Muscle of back (tissue), 13 donors: Measurements from ENCODE around the gene TMC8. TPM values are rescaled to one million over a fixed set of nuclear protein-coding genes. Genes with fewer than 3 reads are reported as not detected.

Source experiments
- DNase-seq, 3 donors: peaks; one replicate each; pipeline versions ENCODE4 v3.0.0 to v3.0.0-alpha.2; 2013
- long read RNA-seq, 9 donors: transcript quantifications; one replicate each; lab custom pipeline, GENCODE V29; 2026
- polyA plus RNA-seq, 10 donors: library from polyadenylated mRNA; unstranded; fragments of 120-200 nt; gene quantifications; one replicate each; pipeline ENCODE4 v1.2.1, GENCODE V29; 2013; ENCODE audit not compliant: insufficient read length in 10 of 10

The TMC8 gene, protein sequence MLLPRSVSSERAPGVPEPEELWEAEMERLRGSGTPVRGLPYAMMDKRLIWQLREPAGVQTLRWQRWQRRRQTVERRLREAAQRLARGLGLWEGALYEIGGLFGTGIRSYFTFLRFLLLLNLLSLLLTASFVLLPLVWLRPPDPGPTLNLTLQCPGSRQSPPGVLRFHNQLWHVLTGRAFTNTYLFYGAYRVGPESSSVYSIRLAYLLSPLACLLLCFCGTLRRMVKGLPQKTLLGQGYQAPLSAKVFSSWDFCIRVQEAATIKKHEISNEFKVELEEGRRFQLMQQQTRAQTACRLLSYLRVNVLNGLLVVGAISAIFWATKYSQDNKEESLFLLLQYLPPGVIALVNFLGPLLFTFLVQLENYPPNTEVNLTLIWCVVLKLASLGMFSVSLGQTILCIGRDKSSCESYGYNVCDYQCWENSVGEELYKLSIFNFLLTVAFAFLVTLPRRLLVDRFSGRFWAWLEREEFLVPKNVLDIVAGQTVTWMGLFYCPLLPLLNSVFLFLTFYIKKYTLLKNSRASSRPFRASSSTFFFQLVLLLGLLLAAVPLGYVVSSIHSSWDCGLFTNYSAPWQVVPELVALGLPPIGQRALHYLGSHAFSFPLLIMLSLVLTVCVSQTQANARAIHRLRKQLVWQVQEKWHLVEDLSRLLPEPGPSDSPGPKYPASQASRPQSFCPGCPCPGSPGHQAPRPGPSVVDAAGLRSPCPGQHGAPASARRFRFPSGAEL
- 10 to 100 TPM in 1 of 10 donors, 1 to 10 TPM in 9; 1.9 to 14.0 (median 3.0) TPM for polyA plus RNA-seq
- long read RNA-seq, donor 1 = 0 reads
- long read RNA-seq, donor 2 = 0 reads
- long read RNA-seq, donor 3 = 0 reads
- long read RNA-seq, donor 4 = 0 reads
- long read RNA-seq, donor 5 = 0 reads
- long read RNA-seq, donor 6 = 0 reads
- long read RNA-seq, donor 7 = 0 reads
- long read RNA-seq, donor 8 = 0 reads
- long read RNA-seq, donor 9 = 0 reads

- peak in 1 of 3 donors; percentile 55 for DNase-seq
These were observed at the start of gene TMC8 for GRCh38 chr17:78130437-78131101. Gene TMC8 (plus strand): TSS chr17:78130771. CDS start chr17:78131589, 818 bp downstream.

DNA sequence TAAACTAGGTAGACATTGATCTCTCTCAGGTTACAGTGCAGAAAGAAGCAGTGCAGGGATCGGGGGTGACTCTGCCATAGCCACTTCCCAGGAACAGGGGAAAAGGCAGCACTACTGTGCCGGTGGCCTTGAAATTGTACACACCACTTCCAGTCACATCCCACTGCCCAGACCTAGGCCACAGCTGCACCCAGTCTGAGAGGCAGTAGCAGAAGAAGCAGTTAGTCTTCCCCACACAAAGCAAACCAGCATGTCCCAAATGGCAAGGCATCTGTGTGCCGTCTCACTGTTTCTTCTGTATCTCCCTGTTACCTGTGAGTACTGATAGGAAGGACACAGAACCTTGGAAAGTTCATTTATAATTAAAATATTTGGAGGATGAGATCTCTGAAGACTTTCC lies 49.0 kb upstream of the TMC8 start:
- DNase-seq = no peak

- peak in 2 of 3 donors; percentile 19 to 55 for DNase-seq
These were observed 48.2 kb upstream of the TMC8 start for GRCh38 chr17:78082355-78082872.

DNA sequence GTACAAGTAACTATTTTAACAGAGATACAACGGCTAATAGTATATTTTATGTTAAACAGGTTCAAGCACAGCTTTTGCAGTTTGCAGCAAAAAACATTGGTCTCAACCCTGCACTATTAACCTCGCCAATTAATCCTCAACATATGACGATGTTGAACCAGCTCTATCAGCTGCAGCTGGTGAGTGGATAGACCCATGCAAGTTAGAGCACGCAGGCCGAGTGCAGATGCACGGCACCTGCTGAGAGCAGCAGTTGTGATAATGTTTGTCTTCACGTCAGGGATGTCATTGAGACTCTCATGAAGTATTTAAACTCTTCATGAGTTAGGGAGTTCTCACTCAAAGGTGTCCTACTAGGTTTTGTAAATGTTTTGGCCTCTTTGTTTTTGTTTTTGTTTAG lies 47.6 kb upstream of the TMC8 start:
- peak in 2 of 3 donors; percentile 41 to 52 for DNase-seq

GRCh38 chr17:78086740-78087139 lies 43.8 kb upstream of the TMC8 start:
- DNase-seq = no peak

DNA sequence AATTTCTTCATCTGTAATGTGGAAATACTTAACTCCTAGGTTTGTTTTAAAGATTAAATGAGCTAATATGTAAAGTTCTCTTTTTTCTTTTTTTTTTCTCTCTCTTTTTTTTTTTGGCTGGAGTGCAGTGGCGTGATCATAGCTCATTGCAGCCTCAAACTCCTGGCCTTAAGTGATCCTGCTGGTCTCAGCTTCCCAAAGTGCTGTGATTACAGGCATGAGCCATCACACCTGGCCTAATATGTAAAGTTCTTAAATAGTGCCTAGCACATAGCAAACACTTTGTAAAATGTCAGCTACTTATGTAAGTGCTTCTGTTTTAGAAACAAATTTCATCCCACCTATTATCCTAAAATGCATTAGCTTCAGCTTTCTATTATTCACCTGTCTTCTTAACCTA lies 42.0 kb upstream of the TMC8 start:
- DNase-seq = no peak

DNA sequence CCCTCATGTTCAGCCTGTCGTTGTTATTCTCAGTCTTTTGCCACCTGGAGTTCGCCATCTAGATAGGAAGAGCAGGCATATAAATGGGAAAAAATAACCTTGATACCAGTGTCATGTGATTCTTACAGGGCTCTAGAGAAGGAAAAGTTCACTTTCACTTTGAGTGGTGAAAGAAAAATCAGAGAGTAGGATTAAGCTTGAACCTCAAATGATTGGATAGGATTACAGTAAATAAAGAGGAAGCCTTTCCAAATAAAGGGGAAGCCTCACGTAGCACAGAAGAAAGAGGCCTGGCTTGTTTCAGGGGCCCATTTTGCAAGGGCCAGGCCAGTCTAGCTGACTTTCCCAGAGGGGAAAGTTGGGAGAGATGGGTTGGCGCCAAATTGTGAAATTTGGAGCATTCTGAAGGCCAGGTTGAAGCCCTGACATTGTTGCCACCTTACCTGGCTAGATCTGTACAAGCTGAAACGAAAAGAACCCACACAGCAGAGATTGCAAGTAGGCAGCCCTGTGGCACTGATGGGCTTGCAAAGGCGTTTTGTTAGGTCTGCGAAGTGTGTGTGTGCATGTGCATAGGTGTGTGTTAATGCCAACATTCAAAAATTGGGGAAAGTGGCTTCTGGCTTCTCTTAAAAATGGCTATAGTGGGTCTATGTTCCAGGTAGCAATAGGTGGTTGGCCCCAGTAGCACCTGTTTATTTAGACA lies 40.8 kb upstream of the TMC8 start:
- no peak for DNase-seq

DNA sequence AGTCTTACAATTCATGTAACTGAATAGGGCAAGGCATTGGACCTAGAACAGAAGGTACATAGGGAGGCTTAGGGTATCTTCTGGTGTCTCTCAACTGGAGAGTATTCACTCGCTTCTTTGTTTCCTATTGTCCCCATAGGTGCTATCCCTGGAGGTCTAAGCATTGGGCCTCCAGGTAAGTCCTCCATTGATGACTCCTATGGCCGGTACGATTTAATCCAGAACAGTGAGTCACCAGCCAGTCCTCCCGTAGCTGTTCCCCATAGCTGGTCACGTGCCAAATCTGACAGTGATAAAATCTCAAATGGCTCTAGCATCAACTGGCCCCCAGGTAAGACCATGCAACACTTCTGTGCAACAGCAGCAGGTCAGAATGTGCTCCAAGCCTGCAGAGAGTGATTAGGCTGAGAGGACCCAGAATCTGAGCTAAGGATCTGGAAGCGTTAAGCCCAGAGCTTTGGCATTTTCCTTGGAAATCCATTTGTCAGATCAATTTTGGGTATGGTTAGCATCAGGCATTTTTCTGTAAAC lies 37.7 kb upstream of the TMC8 start:
- no peak for DNase-seq

DNA sequence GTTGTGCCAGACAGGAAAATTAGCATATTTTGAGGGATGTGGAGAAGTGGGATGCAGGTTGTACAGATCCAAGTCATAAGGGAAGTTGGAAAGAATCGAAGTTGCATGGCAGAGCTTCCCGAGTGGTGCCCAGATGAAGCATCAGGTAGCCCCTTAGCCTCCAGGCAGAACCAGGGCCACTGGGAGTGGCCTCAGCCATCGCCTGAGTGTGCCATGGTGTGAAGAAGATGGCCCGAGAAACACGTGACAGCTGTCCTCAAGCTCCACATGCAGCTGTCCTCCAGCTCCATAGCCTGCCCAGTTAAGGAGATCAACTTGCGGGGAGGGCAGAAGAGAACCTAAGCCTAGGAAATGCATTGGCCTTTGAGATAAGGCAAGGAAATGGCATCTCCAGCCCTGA lies 35.5 kb upstream of the TMC8 start:
- DNase-seq = no peak

GRCh38 chr17:78096093-78096492 lies 34.5 kb upstream of the TMC8 start:
- DNase-seq = no peak

- no peak for DNase-seq
These were observed 29.5 kb upstream of the TMC8 start for GRCh38 chr17:78101112-78101511.

DNA sequence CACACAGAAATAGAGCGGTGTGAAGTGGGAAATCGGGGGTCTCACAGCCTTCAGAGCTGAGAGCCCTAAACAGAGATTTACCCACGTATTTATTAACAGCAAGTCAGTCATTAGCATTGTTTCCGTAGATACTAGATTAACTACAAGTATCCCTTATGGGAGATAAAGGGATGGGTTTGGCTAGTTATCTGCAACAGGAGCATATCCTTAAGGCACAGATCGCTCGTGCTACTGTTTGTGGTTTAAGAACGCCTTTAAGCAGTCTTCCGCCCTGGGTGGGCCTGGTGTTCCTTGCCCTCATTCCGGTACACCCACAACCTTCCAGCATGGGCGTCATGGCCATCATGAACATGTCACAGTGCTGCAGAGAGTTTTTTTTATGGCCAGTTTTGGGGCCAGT lies 29.0 kb upstream of the TMC8 start:
- no peak for DNase-seq

DNA sequence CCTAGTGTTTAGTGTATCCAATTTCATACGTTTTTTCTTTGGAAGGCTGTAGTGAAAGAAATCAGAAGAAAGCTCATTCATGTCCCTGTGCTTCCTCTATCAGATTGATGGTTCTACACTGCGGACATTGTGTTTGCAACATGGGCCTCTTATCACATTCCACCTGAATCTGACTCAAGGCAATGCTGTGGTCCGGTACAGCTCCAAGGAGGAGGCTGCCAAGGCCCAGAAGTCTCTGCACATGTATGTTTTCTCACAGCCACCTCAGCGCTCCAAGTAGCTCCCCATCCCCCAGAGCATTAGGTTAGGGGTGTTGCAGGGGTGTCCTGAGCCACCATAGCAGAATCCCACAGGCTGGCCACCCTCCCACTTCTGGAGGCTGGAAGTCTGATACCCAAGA lies 27.3 kb upstream of the TMC8 start:
- no peak for DNase-seq

- no peak for DNase-seq
These were observed 26.0 kb upstream of the TMC8 start for GRCh38 chr17:78104540-78104941.

- no peak for DNase-seq
These were observed 25.5 kb upstream of the TMC8 start for GRCh38 chr17:78105101-78105500.

- no peak for DNase-seq
These were observed 25.0 kb upstream of the TMC8 start for GRCh38 chr17:78105551-78105950.

- DNase-seq = no peak
These were observed 24.4 kb upstream of the TMC8 start for GRCh38 chr17:78106211-78106610.

- DNase-seq = peak in 1 of 3 donors; percentile 42
These were observed 23.1 kb upstream of the TMC8 start for GRCh38 chr17:78107457-78107856.

GRCh38 chr17:78107976-78108725 lies 22.4 kb upstream of the TMC8 start:
- no peak for DNase-seq
